NT2/D1 (cell line): ENCODE measurements around the gene SYNGR1.

Experiments used
- DNase-seq: peaks from one replicate; pipeline ENCODE4 v3.0.0-alpha.2; 2011; ENCODE audit warnings: low read depth, low spot score
- H3K27me3 ChIP-seq: 2 replicates; pipeline ENCODE4 v1.6.0; 2011; ENCODE audit warnings: mild to moderate bottlenecking; ENCODE audit not compliant: insufficient read length, insufficient read depth
- H3K36me3 ChIP-seq: 2 replicates; pipeline ENCODE4 v1.6.1; 2011; ENCODE audit warnings: mild to moderate bottlenecking, low read length, mixed read lengths; ENCODE audit not compliant: insufficient read depth, insufficient read length
- H3K4me1 ChIP-seq: 2 replicates; pipeline ENCODE4 v1.5.1; 2011; ENCODE audit not compliant: insufficient read depth, insufficient read length
- H3K4me3 ChIP-seq: 2 replicates; pipeline ENCODE4 v1.5.1; 2011; ENCODE audit warnings: low read depth; ENCODE audit not compliant: insufficient read length
- H3K9ac ChIP-seq: 2 replicates; pipeline ENCODE4 v1.6.0; 2011; ENCODE audit warnings: low read depth; ENCODE audit not compliant: insufficient read length
- H3K9me3 ChIP-seq: 2 replicates; pipeline ENCODE4 v1.5.1; 2011; ENCODE audit warnings: mild to moderate bottlenecking, low read length; ENCODE audit not compliant: insufficient read depth
- SUZ12 ChIP-seq: IDR thresholded peaks from 2 replicates; pipeline ENCODE4 v1.6.1; 2011; ENCODE audit not compliant: insufficient read length, insufficient read depth; ENCODE audit errors: extremely low read depth
- YY1 ChIP-seq: IDR thresholded peaks from 2 replicates; pipeline ENCODE4 v1.6.1; 2011; ENCODE audit not compliant: insufficient read length, insufficient read depth
- ZNF274 ChIP-seq: IDR thresholded peaks from 2 replicates; pipeline ENCODE4 v1.6.1; 2011; ENCODE audit warnings: mild to moderate bottlenecking, low read depth, low read length

The SYNGR1 gene

GRCh38 chr22:39306456-39307361 is 43.1 kb upstream of the SYNGR1 start:
- no peak for DNase-seq
- H3K4me3 ChIP-seq: no peak overlapping the region
- H3K9me3 ChIP-seq: no peaks in the 10 kb centered on the region
- TF ChIP-seq YY1 (no peak), ZNF274 (no peak), SUZ12 (no peak)
- H3K4me1 ChIP-seq: peaks cover 15% of the 10 kb centered on the region
- peaks cover 40% of the 10 kb centered on the region for H3K36me3 ChIP-seq
- H3K27me3 ChIP-seq: no peaks in the 10 kb centered on the region
- no peak overlapping the region for H3K9ac ChIP-seq

GRCh38 chr22:39308614-39309363 is 41.0 kb upstream of the SYNGR1 start:
- Histone ChIP-seq H3K36me3 (peaks cover 61% of the 10 kb centered on the region), H3K27me3 (no peaks in the 10 kb centered on the region), H3K9me3 (no peaks in the 10 kb centered on the region), H3K9ac (no peak overlapping the region), H3K4me3 (no peak overlapping the region), H3K4me1 (peaks cover 15% of the 10 kb centered on the region)
- TF ChIP-seq ZNF274: no peak
- no peak for TF ChIP-seq SUZ12
- no peak for TF ChIP-seq YY1
- no peak for DNase-seq

GRCh38 chr22:39309364-39309861 is 40.4 kb upstream of the SYNGR1 start:
- Histone ChIP-seq H3K36me3 (peaks cover 67% of the 10 kb centered on the region), H3K4me3 (no peak overlapping the region), H3K27me3 (no peaks in the 10 kb centered on the region), H3K9ac (no peak overlapping the region), H3K4me1 (peaks cover 15% of the 10 kb centered on the region), H3K9me3 (no peaks in the 10 kb centered on the region)
- TF ChIP-seq YY1: no peak
- TF ChIP-seq SUZ12: no peak
- TF ChIP-seq ZNF274: no peak
- DNase-seq: no peak

GRCh38 chr22:39309881-39310714 is 39.7 kb upstream of the SYNGR1 start:
- H3K4me1 ChIP-seq: peaks cover 16% of the 10 kb centered on the region
- H3K27me3 ChIP-seq: no peaks in the 10 kb centered on the region
- H3K4me3 ChIP-seq: no peak overlapping the region
- no peak for DNase-seq
- TF ChIP-seq ZNF274: no peak
- no peak for TF ChIP-seq SUZ12
- no peak for TF ChIP-seq YY1
- H3K9ac ChIP-seq: no peak overlapping the region
- H3K9me3 ChIP-seq: no peaks in the 10 kb centered on the region
- peaks cover 74% of the 10 kb centered on the region for H3K36me3 ChIP-seq

- peaks cover 82% of the 10 kb centered on the region for H3K36me3 ChIP-seq
- no peaks in the 10 kb centered on the region for H3K9me3 ChIP-seq
- no peak overlapping the region for H3K4me3 ChIP-seq
- no peak for TF ChIP-seq SUZ12
- TF ChIP-seq YY1: no peak
- no peak for TF ChIP-seq ZNF274
- DNase-seq: no peak
- peaks cover 21% of the 10 kb centered on the region for H3K4me1 ChIP-seq
- H3K9ac ChIP-seq: no peak overlapping the region
- no peaks in the 10 kb centered on the region for H3K27me3 ChIP-seq
Observed at GRCh38 chr22:39311592-39312400, 38.0 kb upstream of the SYNGR1 start.

- TF ChIP-seq YY1 (no peak), SUZ12 (no peak), ZNF274 (no peak)
- H3K4me1 ChIP-seq: peaks cover 21% of the 10 kb centered on the region
- no peak for DNase-seq
- peak overlapping the region; percentile 47 for H3K9ac ChIP-seq
- H3K27me3 ChIP-seq: no peaks in the 10 kb centered on the region
- H3K4me3 ChIP-seq: no peak overlapping the region
- H3K9me3 ChIP-seq: no peaks in the 10 kb centered on the region
- H3K36me3 ChIP-seq: peaks cover 82% of the 10 kb centered on the region
Observed at GRCh38 chr22:39312410-39312809, 37.4 kb upstream of the SYNGR1 start.
